ENCODE data around the gene CLEC2D.
"Not testable (repeated sequence)": the region's sequence is repeated elsewhere in the genome, so short reads cannot be mapped to it uniquely, and the experiment has no call there.

Gene CLEC2D

GRCh38 chr12:9700606-9700956 lies 31.1 kb downstream of the CLEC2D start:
- DNase-seq, result no peak

GRCh38 chr12:9701380-9702154 lies 32.1 kb downstream of the CLEC2D start:
- DNase-seq, result peak; percentile 5

GRCh38 chr12:9702255-9702654 lies 32.7 kb downstream of the CLEC2D start:
- DNase-seq, result peak; percentile 12

DNA sequence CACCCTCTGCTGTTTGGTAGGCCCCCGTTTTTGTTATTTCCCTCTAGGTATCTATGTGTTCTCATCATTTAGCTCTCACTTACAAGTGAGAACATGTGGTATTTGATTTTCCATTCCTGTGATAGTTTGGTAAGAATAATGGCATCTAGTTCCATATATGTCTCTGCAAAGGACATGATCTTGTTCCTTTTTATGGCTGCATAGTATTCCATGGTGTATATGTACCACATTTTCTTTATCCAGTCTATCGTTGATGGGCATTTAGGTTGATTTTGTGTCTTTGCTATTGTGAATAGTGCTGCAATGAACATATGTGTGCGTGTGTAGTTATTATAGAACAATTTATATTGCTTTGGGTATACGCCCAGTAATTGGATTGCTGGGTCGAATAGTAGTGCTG lies 35.0 kb downstream of the CLEC2D start:
- not testable (repeated sequence) for DNase-seq

- DNase-seq, result no peak
Measured at GRCh38 chr12:9706086-9706685, 36.7 kb downstream of the CLEC2D start.

- no peak for DNase-seq
Measured at GRCh38 chr12:9707356-9707755, 37.8 kb downstream of the CLEC2D start.

- peak; percentile 30 for DNase-seq
Measured at GRCh38 chr12:9707864-9708808, 38.6 kb downstream of the CLEC2D start.

DNA sequence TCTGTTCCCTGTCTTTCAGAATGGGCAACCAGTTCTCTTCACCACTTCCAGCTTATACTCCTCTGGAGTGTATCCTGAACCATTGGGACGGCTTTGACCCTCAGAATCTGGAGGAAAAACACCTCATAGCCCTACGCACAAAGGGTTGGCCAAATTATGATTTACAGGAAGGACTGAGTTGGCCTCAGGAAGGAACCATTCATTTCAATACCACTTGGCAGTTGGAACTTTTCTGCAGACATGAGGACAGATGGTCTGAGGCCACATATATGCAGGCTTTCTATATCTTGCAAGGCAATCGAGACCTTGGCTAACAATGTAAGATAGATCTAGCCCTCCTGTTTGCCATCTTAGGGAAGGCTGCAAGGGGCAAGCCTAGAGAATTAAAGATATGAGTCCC lies 39.3 kb downstream of the CLEC2D start:
- DNase-seq, result no peak

DNA sequence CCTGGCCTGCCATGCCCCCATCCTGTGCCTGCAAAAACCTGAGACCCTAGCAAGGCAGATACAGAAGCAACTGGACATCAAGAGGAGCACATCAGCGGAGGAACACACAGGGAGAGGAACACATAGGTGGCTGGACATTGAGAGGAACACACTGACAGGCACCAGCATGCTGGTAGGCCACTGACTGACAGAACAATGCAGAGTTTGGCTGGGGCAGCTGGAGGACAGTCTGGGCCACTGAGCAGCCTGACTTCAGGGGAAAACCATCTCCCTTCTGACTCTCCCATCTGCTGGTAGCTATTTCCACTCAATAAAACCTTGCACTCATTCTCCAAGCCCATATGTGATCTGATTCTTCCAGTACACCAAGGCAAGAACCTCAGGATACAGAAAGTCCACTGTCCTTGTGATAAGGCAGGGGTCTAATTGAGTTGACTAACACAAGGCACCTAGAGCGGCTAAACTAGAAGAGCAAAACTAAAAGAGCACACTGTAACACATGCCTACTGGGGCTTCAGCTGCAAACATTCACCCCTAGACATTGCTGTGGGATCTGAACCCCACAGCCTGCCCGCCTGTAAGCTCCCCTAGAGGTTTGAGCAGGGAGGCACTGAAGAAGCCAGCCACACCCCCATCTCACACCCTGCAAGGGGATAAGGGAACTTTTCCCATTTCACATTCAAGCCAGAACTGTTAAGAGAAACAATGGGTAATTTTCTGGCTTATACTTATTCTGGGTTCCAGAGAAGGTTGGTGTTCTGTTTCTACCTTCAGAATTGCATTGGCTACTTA lies 41.3 kb downstream of the CLEC2D start:
- no peak for DNase-seq

- DNase-seq, result no peak
Measured at GRCh38 chr12:9711664-9712063, 42.2 kb downstream of the CLEC2D start.

GRCh38 chr12:9713032-9713558 lies 43.6 kb downstream of the CLEC2D start:
- not testable (repeated sequence) for DNase-seq

DNA sequence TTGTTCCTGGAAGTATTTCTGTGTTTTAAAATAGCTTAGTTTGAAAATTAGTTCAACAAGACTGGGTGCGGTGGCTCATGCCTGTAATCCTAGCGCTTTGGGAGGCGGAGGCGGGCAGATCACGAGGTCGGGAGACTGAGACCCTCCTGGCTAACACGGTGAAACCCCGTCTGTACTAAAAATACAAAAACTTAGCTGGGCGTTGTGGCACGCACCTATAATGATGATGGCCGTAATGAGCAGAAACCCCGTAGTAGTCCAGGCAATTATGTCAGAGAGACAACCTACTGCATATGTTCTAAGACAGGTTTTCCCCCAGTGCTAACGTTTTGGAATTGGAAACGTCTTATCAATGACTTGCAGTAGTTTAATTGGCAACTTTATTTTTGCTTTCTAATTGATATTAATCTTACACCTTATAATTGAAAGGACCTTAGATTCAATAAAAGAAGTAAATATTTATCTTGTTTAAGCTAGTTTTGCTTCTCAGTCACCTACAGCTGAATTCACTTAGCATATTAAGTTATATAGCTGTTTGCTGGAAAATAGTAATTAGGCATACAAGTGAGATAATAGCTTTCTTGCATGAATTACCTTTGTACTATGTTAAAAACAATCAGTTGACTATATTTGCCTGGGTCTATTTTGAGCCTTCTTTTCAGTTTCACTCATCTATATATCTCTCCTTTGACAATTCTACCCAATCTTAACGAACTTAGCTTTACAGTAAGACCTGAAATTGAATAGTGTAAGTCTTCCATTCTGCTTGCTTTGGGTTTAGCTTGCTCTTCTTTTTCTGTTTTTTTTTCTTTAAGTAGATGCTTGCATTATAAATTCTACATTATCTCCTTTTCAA lies 47.8 kb downstream of the CLEC2D start:
- DNase-seq, result no peak

- no peak for DNase-seq
Measured at GRCh38 chr12:9718968-9719367, 49.5 kb downstream of the CLEC2D start.

DNA sequence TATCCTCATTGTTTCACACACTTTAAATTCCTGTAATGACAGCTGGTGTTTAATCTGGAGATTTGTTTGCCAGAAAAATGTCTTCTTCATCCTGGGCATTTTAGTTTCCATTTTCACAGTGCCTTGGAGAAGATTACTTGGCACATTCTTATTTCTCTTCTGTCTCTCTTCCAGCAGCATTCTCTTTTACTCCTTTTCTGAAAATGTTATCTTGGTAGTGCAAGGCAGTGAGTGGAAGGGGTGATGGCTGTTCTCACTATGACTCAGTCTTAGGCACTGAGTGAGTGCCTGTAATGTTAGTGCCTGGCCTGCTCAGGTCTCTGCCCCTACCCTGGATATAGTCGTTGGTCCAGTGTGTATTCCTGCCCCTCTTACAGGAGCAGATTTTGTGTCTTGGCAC lies 50.3 kb downstream of the CLEC2D start:
- no peak for DNase-seq

DNA sequence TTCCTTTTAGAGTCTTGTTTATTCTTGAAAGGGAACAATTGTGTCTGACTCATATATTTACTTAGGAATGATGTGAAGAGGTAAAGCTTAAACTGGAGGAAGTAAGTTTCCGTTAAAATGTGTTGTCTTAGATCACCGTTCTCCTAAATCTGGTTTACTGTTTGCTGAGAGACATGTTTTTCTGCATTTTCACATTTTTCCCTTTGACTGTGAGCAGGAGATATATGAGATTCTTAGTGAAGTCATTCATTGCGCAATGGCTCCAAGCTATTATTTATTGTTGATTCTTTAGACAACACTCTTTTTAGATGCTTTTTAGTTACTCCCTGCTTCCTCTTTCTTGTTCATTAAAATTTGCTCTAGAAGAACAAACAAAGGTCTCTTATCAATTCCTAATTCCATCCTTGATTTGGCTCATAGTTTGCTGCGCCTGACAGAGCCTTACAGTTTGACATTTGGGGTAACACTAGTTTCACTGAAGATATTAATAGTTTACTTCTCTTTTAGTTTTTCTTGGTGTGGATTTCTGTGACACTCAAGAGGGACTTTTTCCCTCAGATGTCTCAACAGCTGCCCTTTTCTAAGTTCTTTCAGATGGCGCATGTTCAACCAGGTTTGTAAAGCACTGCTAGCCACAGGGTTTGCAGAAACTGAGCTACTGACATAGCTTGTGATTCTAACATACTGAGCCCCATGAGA lies 52.0 kb downstream of the CLEC2D start:
- DNase-seq, result no peak

- DNase-seq, result no peak
Measured at GRCh38 chr12:9724023-9724422, 54.5 kb downstream of the CLEC2D start.

DNA sequence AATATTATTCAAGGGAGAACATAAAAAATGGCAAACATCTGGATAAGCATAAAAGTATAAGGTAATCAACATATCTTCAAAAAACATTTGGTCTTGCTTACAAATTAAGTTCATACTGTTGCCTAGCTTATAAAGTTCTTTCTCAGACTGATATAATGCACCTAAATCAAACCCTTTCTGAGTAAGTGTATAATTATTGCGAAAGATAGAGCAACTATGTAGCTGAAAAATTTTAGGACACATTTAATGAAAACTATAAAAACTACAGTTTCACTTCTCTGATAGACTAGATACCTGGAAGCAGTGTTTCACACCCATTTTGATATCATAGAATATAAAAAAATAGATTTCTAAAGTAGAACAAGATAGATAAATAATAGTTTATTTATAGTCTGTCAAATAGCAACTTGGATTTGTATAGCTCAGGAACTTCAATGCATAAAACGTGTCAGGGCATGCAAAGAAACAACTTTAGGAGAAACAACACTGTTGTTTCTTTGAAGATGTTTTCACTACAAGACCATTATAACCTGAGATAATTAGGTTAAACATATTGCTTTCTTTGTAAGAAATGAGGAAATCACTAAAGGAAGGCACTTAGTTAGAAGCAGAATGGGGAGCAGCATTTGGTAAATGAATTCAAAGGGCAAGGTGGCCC lies 55.8 kb downstream of the CLEC2D start:
- DNase-seq, result no peak

- no peak for DNase-seq
Measured at GRCh38 chr12:9727813-9728212, 58.3 kb downstream of the CLEC2D start.

DNA sequence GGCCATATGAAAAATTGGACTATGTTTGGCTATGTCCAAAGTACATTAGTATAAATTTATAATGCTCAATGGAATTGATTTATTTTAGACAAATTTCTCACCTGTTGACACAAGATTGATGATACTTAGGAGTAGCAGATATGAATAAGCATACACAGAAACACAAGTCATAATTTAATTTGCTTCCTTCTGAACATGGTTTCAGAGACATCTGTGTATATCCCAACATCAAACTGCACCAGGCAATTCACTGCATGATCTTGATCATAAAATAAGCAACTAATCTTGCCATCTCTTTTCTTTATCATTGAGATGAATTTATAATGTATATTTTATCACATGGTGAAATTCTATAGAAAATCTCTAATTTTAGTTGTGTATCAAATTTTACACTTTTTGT lies 59.6 kb downstream of the CLEC2D start:
- no peak for DNase-seq

- no peak for DNase-seq
Measured at GRCh38 chr12:9730011-9730410, 60.5 kb downstream of the CLEC2D start.
